Endothelial cell of umbilical vein (primary cell): Measurements from ENCODE around the gene CCDC191. TPM values are rescaled to one million over a fixed set of nuclear protein-coding genes. Genes with fewer than 3 reads are reported as not detected.

ENCODE experiments used
- BruUV-seq: library from RNA; stranded (reverse); fragments of 400-500 nt; replicated peaks from 2 replicates; lab custom pipeline; 2021; lab: Mats Ljungman, UMichigan
- CTCF ChIA-PET: fragments of 300-600, 350-600 bp; sonication (Branson Sonifier 250); formaldehyde crosslinking; loops from one replicate; lab custom pipeline; 2021; ENCODE audit warnings: antibody characterized with exemption, inconsistent platforms; lab: Charles Lee
- POLR2A ChIA-PET: fragments of 300-600, 350-600 bp; sonication (Branson Sonifier 250); formaldehyde crosslinking; loops from one replicate; lab custom pipeline; 2021; ENCODE audit warnings: antibody characterized with exemption, inconsistent platforms; lab: Charles Lee
- DNase-seq: peaks from one replicate; pipeline ENCODE4 v3.0.0-alpha.2; 2011; ENCODE audit warnings: low read depth, low spot score
- FAIRE-seq: peaks from 2 replicates; lab custom pipeline; 2011; peaks lifted over from hg19 to GRCh38; lab: Jason Lieb, UNC
- H2AFZ ChIP-seq: 2 replicates; pipeline ENCODE4 v1.6.0; 2012; ENCODE audit warnings: low read depth, low read length, control low read depth, inconsistent platforms
- H3K27ac ChIP-seq: 2 replicates; pipeline ENCODE4 v1.5.1; 2011; ENCODE audit warnings: low read depth, mild to moderate bottlenecking, control low read depth, low read length, moderate library complexity; ENCODE audit not compliant: insufficient read depth
- H3K27me3 ChIP-seq, 2 experiments: 2 replicates each; pipeline versions ENCODE4 v1.6.0 to v1.6.1; 2011; ENCODE audit warnings: low read length in 2 of 2, mixed read lengths in 1 of 2; ENCODE audit not compliant: control insufficient read depth in 2 of 2, insufficient read depth in 2 of 2
- H3K36me3 ChIP-seq, 2 experiments: 2 replicates in 1 of 2; 3 replicates in 1 of 2; pipeline ENCODE4 v1.5.1; 2011; ENCODE audit warnings: low read length in 2 of 2, mild to moderate bottlenecking in 1 of 2, moderate library complexity in 1 of 2; ENCODE audit not compliant: control insufficient read depth in 2 of 2, insufficient read depth in 2 of 2; ENCODE audit errors: extremely low read depth in 1 of 2
- H3K4me1 ChIP-seq: 3 replicates; pipeline ENCODE4 v1.5.1; 2011; ENCODE audit warnings: mild to moderate bottlenecking, low read length; ENCODE audit not compliant: control insufficient read depth, insufficient read depth; ENCODE audit errors: extremely low read depth
- H3K4me2 ChIP-seq: 2 replicates; pipeline ENCODE4 v1.6.1; 2011; ENCODE audit warnings: low read length, control low read depth, mixed read lengths; ENCODE audit not compliant: insufficient read depth
- H3K4me3 ChIP-seq, 3 experiments: fragments of 200-600 bp in 1 of 3; sonication (generic), shearing (Covaris generic) in 1 of 3; replicated peaks in 1 of 3; 2 replicates each; pipeline ENCODE4 v1.5.1; 2011 to 2016; ENCODE audit warnings: control low read depth in 3 of 3, low read length in 3 of 3, mild to moderate bottlenecking in 2 of 3, inconsistent platforms in 1 of 3, low read depth in 1 of 3, moderate library complexity in 1 of 3; ENCODE audit not compliant: insufficient read depth in 1 of 3
- H3K79me2 ChIP-seq: 2 replicates; pipeline ENCODE4 v1.6.0; 2012; ENCODE audit warnings: low read length, inconsistent platforms; ENCODE audit not compliant: control insufficient read depth, insufficient read depth
- H3K9ac ChIP-seq: replicated peaks from 2 replicates; pipeline ENCODE3; 2011; ENCODE audit warnings: low read length, control low read depth; ENCODE audit not compliant: insufficient read depth; ENCODE audit errors: extremely low read depth
- H3K9me1 ChIP-seq: replicated peaks from 3 replicates; pipeline ENCODE4 v1.6.0; 2011; ENCODE audit warnings: mild to moderate bottlenecking, low read length; ENCODE audit not compliant: control insufficient read depth, insufficient read depth; ENCODE audit errors: extremely low read depth
- H3K9me3 ChIP-seq: replicated peaks from 2 replicates; pipeline ENCODE4 v1.5.1; 2012; ENCODE audit warnings: low read length, inconsistent platforms; ENCODE audit not compliant: control insufficient read depth, insufficient read depth
- H4K20me1 ChIP-seq: replicated peaks from 2 replicates; pipeline ENCODE3; 2011; ENCODE audit warnings: mild to moderate bottlenecking, low read length; ENCODE audit not compliant: control insufficient read depth, insufficient read depth; ENCODE audit errors: extremely low read depth
- EZH2 ChIP-seq: IDR thresholded peaks from 2 replicates; pipeline ENCODE4 v1.6.1; 2012; ENCODE audit warnings: borderline replicate concordance, low read depth, mild to moderate bottlenecking, moderate library complexity, low read length, inconsistent platforms; ENCODE audit not compliant: severe bottlenecking
- FOS ChIP-seq: IDR thresholded peaks from 2 replicates; pipeline ENCODE4 v1.6.1; 2011; ENCODE audit warnings: mild to moderate bottlenecking, low read length, moderate library complexity, borderline replicate concordance; ENCODE audit not compliant: insufficient read depth
- GATA2 ChIP-seq: IDR thresholded peaks from 2 replicates; pipeline ENCODE4 v1.7.0; 2011; ENCODE audit warnings: low read depth, mild to moderate bottlenecking, moderate library complexity, mixed read lengths, low read length; ENCODE audit not compliant: insufficient read length, insufficient read depth
- JUN ChIP-seq: IDR thresholded peaks from 2 replicates; pipeline ENCODE4 v1.6.1; 2011; ENCODE audit warnings: borderline replicate concordance, low read depth; ENCODE audit not compliant: insufficient read length, insufficient read depth
- MYC ChIP-seq: IDR thresholded peaks from one replicate; pipeline ENCODE4 v1.6.1; 2011; ENCODE audit warnings: mild to moderate bottlenecking, low read depth, low read length
- POLR2A ChIP-seq: IDR thresholded peaks from 2 replicates; pipeline ENCODE4 v1.6.1; 2012; ENCODE audit warnings: low read depth, mild to moderate bottlenecking, control low read depth, low read length
- POLR2AphosphoS5 ChIP-seq: IDR thresholded peaks from 2 replicates; pipeline ENCODE4 v1.6.1; 2012; ENCODE audit warnings: low read depth, mild to moderate bottlenecking, control low read depth, low read length, moderate library complexity; ENCODE audit not compliant: insufficient read depth
- dilution Hi-C: fragments of 300-500 bp; cut with MboI; formaldehyde crosslinking; loops from one replicate; pipeline ENCODE4 v1.15.0; 2019; ENCODE audit warnings: low sequenced_read_pairs; ENCODE audit not compliant: extremely low pct_ligation_motif_present
- intact Hi-C: fragments of 100-400 bp; cut with micrococcal nuclease; formaldehyde crosslinking; loops from one replicate; pipeline ENCODE4 v1.10.0; 2022
- polyA plus RNA-seq, 4 experiments: library from polyadenylated mRNA; depleted of rRNA in 3 of 4; stranded (reverse) in 3 of 4; unstranded in 1 of 4; fragments of >200 nt; gene quantifications; 2 replicates each; pipeline versions ENCODE4 v1.2.1 to v1.2.3, GENCODE V29; 2011 to 2012; ENCODE audit warnings: missing spikeins in 1 of 4
- total RNA-seq: library from RNA; stranded (reverse); gene quantifications from 2 replicates; pipeline ENCODE4 v1.2.3, GENCODE V29; 2021
- TF ChIP-seq, protein P1 (sequence below): IDR thresholded peaks from 2 replicates; pipeline ENCODE4 v1.6.1; 2011; ENCODE audit not compliant: insufficient read depth, insufficient read length
- TF ChIP-seq, protein P2 (sequence below), 2 donors: IDR thresholded peaks; 1 replicate in 1 of 2; 2 replicates in 1 of 2; pipeline ENCODE4 v1.5.1; 2011; ENCODE audit warnings: low read length in 2 of 2, mild to moderate bottlenecking in 2 of 2, moderate library complexity in 2 of 2, control low read depth in 1 of 2, inconsistent platforms in 1 of 2, low read depth in 1 of 2; ENCODE audit not compliant: insufficient read depth in 1 of 2; ENCODE audit errors: extremely low read depth in 1 of 2

Gene CCDC191
- total and polyA plus RNA-seq, 2 donors (not counting 3 experiments of a cell fraction or from before 2014, with no cell fraction given) = 1.7 to 4.9 TPM

DNA sequence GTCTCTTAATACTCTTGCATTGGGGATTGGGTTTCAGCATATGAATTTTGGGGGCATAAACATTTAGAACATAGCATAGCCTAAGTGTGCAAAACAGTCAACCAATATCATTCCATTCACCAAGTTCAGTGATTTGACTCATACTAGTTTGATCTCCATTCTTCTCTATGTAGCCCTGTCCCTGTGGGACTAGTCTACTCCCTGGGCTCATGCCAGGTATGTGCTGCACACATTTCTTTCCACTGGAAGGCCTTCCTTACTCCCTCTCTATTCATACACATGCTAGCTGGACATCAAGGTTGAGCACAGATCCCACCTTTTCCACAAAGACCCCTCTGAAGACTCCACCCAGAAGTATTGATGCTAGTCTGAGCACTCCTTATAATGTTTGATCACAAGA is 103.4 kb downstream of the CCDC191 start:
- H3K79me2 ChIP-seq = no peaks in the 10 kb centered on the region
- H4K20me1 ChIP-seq = no peaks in the 10 kb centered on the region
- H3K27ac ChIP-seq = no peak overlapping the region
- ChIA-PET CTCF (interaction anchor here (0.6 to 1.4 kb wide), 4 partner anchors 8 to 105 kb away, joined by 3 to 6 read pairs (median 3); no protein-coding TSS in a partner anchor), POLR2A (no interaction called here)
- no peak overlapping the region for H3K4me3 ChIP-seq
- H3K4me2 ChIP-seq = no peak overlapping the region
- FAIRE-seq (no peak), DNase-seq (no peak)
- H3K9me3 ChIP-seq = no peaks in the 10 kb centered on the region
- no peaks in the 10 kb centered on the region for H3K9me1 ChIP-seq
- BruUV-seq = no TSS peak
- no peak overlapping the region for H3K9ac ChIP-seq
- dilution Hi-C loops = no loop called here
- no peaks in the 10 kb centered on the region for H3K27me3 ChIP-seq
- no peaks in the 10 kb centered on the region for H3K36me3 ChIP-seq
- peaks cover 20% of the 10 kb centered on the region for H3K4me1 ChIP-seq
- intact Hi-C loops = no loop called here
- H2AFZ ChIP-seq = no peak overlapping the region
- no peak for TF ChIP-seq POLR2A
- TF ChIP-seq FOS = no peak
- no peak for TF ChIP-seq MYC
- no peak for TF ChIP-seq EZH2
- TF ChIP-seq, protein P1, sequence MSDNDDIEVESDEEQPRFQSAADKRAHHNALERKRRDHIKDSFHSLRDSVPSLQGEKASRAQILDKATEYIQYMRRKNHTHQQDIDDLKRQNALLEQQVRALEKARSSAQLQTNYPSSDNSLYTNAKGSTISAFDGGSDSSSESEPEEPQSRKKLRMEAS = no peak
- TF ChIP-seq, protein P2, sequence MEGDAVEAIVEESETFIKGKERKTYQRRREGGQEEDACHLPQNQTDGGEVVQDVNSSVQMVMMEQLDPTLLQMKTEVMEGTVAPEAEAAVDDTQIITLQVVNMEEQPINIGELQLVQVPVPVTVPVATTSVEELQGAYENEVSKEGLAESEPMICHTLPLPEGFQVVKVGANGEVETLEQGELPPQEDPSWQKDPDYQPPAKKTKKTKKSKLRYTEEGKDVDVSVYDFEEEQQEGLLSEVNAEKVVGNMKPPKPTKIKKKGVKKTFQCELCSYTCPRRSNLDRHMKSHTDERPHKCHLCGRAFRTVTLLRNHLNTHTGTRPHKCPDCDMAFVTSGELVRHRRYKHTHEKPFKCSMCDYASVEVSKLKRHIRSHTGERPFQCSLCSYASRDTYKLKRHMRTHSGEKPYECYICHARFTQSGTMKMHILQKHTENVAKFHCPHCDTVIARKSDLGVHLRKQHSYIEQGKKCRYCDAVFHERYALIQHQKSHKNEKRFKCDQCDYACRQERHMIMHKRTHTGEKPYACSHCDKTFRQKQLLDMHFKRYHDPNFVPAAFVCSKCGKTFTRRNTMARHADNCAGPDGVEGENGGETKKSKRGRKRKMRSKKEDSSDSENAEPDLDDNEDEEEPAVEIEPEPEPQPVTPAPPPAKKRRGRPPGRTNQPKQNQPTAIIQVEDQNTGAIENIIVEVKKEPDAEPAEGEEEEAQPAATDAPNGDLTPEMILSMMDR (IDR thresholded peaks at IDR 0.05; ENCODE audit: extremely low read depth in 1 of 2, insufficient read depth in 1 of 2, low read depth in 1 of 2, low read length in 2 of 2) = no peak
- no peak for TF ChIP-seq POLR2AphosphoS5
- no peak for TF ChIP-seq JUN
- no peak for TF ChIP-seq GATA2
